Measurements from ENCODE around the gene STX16.
"Not testable (repeated sequence)": the region's sequence is repeated elsewhere in the genome, so short reads cannot be mapped to it uniquely, and the experiment has no call there.

The STX16 gene

GRCh38 chr20:58637466-58638213 is 13.4 kb upstream of the STX16 start:
- no peak for DNase-seq

- DNase-seq: no peak
These were observed 12.5 kb upstream of the STX16 start for GRCh38 chr20:58638467-58639181.

GRCh38 chr20:58639182-58640146 is 11.6 kb upstream of the STX16 start:
- no peak for DNase-seq

- DNase-seq: no peak
These were observed 10.6 kb upstream of the STX16 start for GRCh38 chr20:58640446-58640845.

GRCh38 chr20:58642441-58642840 is 8.6 kb upstream of the STX16 start:
- no peak for DNase-seq

GRCh38 chr20:58642896-58643295 is 8.2 kb upstream of the STX16 start:
- not testable (repeated sequence) for DNase-seq

- DNase-seq: no peak
These were observed 5.6 kb upstream of the STX16 start for GRCh38 chr20:58645412-58645968.

- DNase-seq: no peak
These were observed 4.8 kb upstream of the STX16 start for GRCh38 chr20:58646257-58646656.

- no peak for DNase-seq
These were observed 4.4 kb upstream of the STX16 start for GRCh38 chr20:58646703-58647102.

GRCh38 chr20:58647162-58647795 is 3.8 kb upstream of the STX16 start:
- peak in 1 of 2 donors; percentile 34 for DNase-seq

- DNase-seq: no peak
These were observed 3.1 kb upstream of the STX16 start for GRCh38 chr20:58647796-58648501.

- not testable (repeated sequence) for DNase-seq
These were observed 2.6 kb upstream of the STX16 start for GRCh38 chr20:58648502-58648825.

GRCh38 chr20:58649288-58650180 is 1.5 kb upstream of the STX16 start:
- DNase-seq: peak in 1 of 2 donors; percentile 37

GRCh38 chr20:58650181-58650775 is 805 bp upstream of the STX16 start:
- DNase-seq: peak; percentile 23 to 42

GRCh38 chr20:58651559-58651945 is 469 bp downstream of the STX16 start:
- DNase-seq: no peak

GRCh38 chr20:58651946-58652605 is 993 bp downstream of the STX16 start:
- DNase-seq: peak; percentile 84 to 88

GRCh38 chr20:58652606-58653294 is 1.7 kb downstream of the STX16 start:
- peak in 1 of 2 donors; percentile 47 for DNase-seq

GRCh38 chr20:58654337-58654736 is 3.3 kb downstream of the STX16 start:
- DNase-seq: no peak

Measured in CD4-positive, alpha-beta T cell treated with Interleukin-4 for 1 hour (primary cell).